Esophagus squamous epithelium (tissue), 4 donors: ENCODE measurements around the gene LRRC2.

Experiments
- CTCF ChIP-seq, 6 experiments: fragments of 450-650 bp in 4 of 6; fragments of 200-600 bp in 2 of 6; sonication (generic) in 2 of 6; IDR thresholded peaks; one replicate each; pipeline ENCODE4 v1.5.1; 2016 to 2019; ENCODE audit warnings: antibody characterized with exemption in 6 of 6, mild to moderate bottlenecking in 4 of 6, moderate library complexity in 4 of 6
- POLR2A ChIP-seq, 4 donors: fragments of 450-650 bp; IDR thresholded peaks; one replicate each; pipeline ENCODE4 v1.6.1; 2017; ENCODE audit warnings: antibody characterized with exemption in 4 of 4, mild to moderate bottlenecking in 4 of 4, moderate library complexity in 3 of 4

- TF ChIP-seq POLR2A (IDR thresholded peaks at IDR 0.05): no peak
- no peak for TF ChIP-seq CTCF (IDR thresholded peaks at IDR 0.05)
Observed at GRCh38 chr3:46517016-46517783, 48.9 kb downstream of the LRRC2 start.
